A172 (cell line): ENCODE results near the gene OR51G1. TPM values are rescaled to one million over a fixed set of nuclear protein-coding genes. Genes with fewer than 3 reads are reported as not detected.
A peak's percentile ranks its signal among the peaks of the same experiment; 100 is the strongest.
"Not testable (repeated sequence)": the region's sequence is repeated elsewhere in the genome, so short reads cannot be mapped to it uniquely, and the experiment has no call there.

Source experiments
- DNase-seq: peaks from one replicate; pipeline ENCODE4 v3.0.0-alpha.2; 2015; ENCODE audit warnings: low spot score
- total RNA-seq: library from RNA; depleted of rRNA; stranded (reverse); fragments of >200 nt; shearing (Covaris generic); gene quantifications from 2 replicates; pipeline ENCODE4 v1.2.3, GENCODE V29; 2014; rRNA removed

The OR51G1 gene, protein sequence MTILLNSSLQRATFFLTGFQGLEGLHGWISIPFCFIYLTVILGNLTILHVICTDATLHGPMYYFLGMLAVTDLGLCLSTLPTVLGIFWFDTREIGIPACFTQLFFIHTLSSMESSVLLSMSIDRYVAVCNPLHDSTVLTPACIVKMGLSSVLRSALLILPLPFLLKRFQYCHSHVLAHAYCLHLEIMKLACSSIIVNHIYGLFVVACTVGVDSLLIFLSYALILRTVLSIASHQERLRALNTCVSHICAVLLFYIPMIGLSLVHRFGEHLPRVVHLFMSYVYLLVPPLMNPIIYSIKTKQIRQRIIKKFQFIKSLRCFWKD
- total RNA-seq = not detected in 2 replicates

DNA sequence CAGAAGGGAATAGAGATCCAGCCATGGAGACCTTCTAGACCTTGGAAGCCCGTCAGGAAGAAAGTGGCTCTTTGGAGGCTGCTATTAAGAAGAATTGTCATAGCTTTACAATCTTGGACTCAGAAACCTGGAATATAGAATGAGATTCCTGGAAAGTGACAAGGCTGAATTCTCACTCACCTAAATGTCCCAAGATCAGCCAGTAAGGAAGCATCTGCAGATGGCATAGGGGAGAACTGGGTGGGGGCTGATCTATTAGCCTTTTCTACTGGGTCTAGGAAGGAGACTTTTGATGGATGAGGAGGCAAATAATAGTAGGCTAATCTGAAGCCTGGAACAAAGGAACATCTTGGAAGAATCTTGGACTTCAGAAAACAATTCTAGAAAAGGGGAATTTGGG lies at the start of gene OR51G1:
Gene OR51G1 (minus strand): TSS at position 101 of the 400 bp plus-strand sequence. CDS start 0 bp downstream, at position 101.
- DNase-seq = no peak

DNA sequence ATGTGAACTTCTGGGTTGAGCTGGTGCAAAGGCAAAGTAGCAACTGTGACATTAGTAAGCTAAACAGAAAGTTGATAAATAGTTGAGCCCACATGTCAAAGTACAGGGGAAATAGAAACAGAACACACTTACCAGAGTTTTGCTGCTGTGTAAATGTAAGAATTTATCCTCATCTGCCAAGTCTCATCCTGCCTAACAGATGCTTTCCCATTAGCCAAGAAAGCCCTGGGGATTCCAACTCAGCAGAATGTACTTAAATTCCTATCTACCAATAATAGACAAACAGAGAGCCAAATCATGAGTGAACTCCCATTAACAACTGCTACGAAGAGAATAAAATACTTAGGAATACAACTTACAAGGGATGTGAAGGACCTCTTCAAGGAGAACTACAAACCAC lies 38.7 kb upstream of the OR51G1 start:
- DNase-seq = no peak

DNA sequence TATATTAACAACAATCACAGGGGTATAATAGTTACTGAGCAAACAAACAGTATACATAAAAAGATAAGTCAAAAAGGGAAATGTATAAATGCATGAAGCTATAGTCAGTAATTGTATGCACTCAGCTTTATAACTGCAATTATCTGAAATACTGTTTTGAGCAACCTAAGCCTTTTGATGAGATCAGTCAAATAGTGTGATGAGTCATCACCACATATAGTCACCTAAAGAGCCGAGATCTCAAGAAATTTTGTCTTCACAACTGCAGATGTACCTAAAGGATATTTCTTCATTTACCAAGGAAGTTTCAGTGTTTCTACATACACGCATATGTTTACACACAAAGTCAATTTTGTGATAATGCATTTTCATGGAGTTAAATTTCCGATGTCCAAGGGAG lies 36.7 kb upstream of the OR51G1 start:
- DNase-seq = no peak

DNA sequence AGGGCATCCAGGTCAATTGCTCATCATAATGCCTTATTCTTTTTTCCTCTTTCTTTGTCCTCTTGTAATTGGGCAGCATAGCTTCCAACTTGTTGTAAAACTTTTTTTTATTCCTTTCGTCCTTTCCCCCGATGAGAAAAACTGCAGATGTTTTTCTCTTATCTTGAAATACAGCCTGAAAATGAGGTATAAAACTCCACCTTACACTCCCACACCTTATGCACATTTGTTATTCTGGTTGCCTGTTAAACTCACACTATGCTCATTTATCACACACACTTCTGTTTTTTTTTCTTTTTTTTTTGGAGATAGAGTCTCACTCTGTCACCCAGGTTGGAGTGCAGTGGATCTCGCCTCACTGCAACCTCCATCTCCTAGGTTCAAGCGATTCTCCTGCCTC lies 33.3 kb upstream of the OR51G1 start:
- no peak for DNase-seq

DNA sequence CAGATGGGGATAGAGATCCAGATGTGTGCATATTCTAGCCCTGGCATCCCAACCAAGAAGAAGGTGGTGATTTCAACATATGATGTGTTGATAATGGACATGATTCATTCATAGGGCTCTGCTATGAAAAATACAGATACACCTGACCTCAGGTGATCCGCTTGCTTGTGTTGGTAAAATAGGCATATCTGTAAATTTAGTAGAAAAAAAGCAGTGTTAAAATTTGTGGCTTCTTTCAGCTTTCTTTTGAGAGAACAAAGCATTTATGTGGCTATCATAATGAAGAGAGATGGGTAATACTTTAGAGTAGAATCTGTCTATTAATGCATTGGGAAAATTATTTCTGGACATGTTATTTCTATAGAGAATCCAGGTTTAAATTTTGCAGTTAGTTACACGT lies 31.5 kb upstream of the OR51G1 start, which contains the start of gene OR51A2:
Gene OR51A2 (minus strand): TSS at position 101 of the 400 bp plus-strand sequence. CDS start 0 bp downstream, at position 101.
- not testable (repeated sequence) for DNase-seq

DNA sequence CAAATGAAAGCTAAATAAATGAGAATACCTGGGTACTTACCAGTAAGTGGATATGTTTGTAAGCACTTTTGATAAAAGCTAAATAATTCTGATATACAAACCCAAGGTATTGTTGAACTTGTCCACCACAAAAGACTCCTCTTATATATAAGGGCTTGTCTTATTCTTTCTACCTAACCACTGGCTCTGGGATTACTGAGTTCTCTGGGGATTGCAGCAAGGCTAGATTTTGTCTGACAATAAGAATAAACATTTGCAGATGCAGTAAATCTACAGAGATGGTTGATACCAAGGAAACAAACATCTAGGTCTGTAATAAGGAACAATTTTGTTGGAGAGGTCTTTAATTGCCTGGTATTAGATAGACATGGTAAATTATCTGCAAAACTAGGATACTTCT lies 23.4 kb upstream of the OR51G1 start, which contains the start of gene OR51A4:
Gene OR51A4 (minus strand): TSS at position 101 of the 400 bp plus-strand sequence. CDS start 505 bp downstream, outside the sequence.
- no peak for DNase-seq

DNA sequence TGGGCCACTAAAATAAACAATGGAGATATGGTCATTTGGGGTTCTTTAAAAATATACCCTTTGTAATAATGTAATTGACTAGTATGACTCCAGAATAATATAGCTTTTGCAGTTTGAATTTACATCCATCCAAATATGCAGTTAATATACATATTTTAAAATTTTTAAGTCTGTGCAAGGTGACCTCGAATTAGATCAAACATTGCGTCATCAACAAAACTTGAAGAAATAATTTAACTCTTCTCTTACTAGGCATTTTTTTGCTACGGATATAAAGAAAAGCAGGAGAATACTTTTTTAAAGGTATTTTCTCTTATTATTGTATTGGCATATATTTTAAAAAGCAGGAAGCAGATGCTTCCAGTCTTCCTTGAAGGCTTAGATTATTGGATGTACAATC lies 12.6 kb upstream of the OR51G1 start:
- DNase-seq = no peak

DNA sequence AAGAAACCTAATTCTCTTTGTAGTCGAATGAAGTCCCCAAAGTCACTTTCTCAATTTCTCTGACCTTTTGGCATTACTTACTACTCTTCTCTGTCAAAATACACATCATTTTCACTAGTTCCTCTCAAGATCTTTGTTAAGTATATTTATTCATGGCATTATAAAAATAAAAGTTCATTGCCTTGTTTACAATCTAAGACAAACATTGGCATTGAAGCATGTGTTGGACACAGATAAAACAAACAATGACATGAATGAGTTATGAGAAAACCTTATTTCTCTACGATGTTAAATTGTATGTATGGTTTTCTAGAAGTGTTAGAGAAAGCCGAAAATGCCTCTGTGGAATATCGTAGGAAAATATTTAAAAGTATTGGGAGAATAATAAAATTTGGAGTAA lies 8.6 kb upstream of the OR51G1 start:
- no peak for DNase-seq

DNA sequence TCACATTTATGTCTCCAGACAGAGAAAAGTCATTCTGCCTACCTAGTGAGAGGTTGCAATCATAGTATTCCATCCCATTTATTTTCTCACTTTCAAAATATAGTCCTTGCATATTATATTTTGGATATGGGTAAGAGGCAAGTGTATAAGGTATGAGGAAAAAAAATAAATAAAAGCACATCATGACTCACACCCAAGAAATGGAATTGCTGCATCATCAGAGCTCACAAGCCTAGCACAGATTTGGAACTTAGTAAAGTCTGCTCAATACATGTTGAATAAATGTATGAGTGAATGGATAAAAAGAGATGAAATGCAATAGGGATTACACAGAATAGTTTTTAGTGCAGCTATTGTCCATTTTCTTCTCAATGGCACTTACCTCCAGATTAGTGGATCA lies 2.5 kb upstream of the OR51G1 start:
- no peak for DNase-seq

DNA sequence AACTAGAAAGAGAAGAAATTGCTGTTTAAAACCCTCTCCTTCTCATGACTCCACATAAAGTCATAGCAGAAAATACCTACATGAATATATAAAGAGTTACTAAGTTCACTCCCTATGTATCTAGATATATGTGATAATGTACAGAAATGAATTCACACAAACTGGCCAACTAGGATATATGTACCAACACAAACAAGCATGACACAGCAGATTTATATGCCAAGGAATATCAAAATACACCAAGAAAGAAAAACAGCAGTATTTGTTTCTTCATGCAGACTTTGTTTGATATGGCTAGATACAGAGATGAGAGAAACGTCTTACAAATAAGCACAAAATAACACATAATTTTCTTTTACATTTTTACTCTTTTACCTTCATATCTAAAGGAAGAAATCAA lies 1.8 kb downstream of the OR51G1 start:
- DNase-seq = no peak

DNA sequence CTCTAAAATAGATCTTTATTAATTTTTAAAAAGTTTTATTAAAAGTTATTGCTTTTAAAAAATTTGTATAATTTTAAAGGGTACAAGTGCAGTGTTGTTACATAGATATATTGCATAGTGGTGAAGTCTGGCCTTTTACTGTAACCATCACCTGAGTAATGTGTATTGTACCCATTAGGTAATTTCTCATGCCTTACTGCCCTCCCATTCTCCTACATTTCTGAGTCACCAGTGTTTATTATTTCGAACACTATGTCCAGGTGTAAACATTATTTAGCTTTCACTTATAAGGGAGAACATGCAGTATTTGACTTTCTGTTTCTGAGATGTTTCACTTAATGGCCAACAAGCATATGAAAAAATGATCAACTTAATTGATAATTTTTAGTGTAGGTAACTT lies 2.3 kb downstream of the OR51G1 start:
- no peak for DNase-seq

DNA sequence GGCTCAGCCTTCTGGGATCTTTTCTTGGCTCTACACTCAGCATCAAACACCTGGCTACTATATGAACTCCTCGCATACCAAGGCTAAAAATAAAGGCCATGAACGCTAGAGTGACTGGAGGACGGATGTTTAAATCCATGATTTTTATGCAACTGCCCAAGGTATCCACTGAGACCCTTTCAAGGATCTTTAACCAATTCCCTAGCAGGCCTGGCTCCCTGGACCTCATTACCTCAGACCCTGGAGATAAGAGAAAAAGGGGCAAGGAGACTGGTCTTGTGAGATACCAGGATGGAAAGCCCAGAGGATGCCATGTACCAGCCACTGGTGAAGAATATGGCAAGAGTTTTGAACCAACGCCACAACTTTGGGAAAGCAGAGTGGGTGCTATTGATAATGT lies 4.9 kb downstream of the OR51G1 start, which contains the start of gene OR51G2:
Gene OR51G2 (minus strand): TSS at position 101 of the 400 bp plus-strand sequence. CDS start 3,687 bp downstream, outside the sequence.
- DNase-seq = no peak

DNA sequence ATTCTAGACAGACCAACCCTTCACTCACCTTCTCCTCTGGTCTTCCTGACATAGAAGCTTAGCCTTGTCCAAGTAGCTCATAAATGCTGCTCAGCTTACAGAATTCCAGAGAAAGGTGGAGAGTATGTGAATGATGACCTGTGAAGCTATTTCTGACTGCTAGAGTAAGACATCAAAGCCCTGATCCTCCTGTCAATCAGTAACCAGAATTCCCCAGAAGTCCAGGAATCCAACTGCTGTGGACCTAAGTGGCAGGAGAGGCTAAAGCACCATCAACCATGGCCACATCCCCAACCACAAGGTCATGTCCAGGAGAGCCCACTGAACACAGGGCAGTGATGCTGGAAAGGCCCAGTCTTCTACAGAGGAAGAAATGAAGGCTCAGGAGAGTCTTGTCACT lies 7.6 kb downstream of the OR51G1 start:
- no peak for DNase-seq

DNA sequence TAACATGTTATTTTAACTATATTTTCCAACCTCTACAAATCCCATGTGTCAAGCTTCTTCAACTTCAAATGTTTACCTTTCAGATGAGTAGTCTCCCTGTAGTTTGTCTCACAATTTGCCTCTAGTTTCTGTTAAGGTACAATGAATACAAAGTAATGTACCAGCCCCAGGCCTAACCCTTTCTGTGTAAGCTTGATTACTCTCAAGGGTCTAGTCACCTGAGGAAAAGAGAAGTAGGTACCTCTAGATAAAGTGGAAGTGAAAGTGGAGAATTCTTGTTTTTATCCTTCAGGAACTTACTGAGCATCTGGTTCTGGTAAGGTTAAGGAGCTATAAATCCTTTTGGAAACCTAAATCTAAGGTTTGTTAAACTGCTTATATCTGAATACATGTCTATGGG lies 20.7 kb downstream of the OR51G1 start, which contains the start of gene OR51A7:
Gene OR51A7 (plus strand): TSS at position 300 of the 400 bp plus-strand sequence. CDS start 3,587 bp downstream, outside the sequence.
- DNase-seq = no peak

DNA sequence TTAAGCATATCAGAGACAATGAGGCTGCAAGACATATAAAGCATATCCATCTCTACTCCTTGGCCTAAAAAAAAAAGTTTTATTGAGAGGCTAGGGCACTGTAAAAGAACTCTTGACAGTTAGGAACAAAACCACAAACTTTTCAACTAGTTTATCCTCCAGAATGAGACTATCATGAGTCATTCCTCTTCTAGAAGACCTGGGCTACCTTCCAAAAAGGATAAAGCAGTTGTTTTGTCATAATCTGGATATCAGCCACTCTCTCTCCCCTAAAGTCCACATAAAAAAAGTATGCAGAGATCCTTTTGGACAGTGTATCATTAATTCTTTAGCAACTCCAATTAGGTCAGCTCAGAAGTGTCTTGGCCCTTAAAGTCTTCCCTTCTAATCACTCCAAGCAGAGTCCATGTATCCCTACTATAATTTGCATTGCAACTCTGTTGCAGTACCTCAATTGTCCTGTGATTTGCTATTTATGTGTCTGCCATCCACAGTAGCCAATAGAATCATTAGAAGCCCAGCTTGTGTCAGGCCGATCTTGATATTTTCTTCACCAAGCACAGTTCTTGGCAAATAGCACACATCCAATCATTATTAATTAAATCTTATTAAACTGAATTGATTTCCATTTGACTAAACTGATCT lies 32.0 kb downstream of the OR51G1 start:
- DNase-seq = peak; percentile 73

DNA sequence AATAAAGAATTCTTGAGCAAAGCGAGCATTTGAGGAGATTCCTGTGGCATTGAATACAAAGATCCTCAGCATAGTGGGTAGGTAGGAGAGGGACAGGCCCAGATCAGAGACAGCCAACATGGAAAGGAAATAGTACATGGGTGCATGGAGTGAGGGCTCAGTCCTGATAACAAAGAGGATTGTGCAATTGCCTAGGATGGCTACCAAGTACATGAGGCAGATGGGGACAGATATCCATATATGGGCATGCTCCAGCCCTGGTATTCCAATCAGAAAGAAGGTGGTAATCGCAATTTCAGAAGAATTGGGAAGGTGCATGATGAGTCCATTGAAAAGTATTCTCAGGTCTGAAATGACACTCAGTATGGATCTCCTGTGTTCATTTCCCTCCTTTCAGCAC lies 33.9 kb downstream of the OR51G1 start:
- no peak for DNase-seq

DNA sequence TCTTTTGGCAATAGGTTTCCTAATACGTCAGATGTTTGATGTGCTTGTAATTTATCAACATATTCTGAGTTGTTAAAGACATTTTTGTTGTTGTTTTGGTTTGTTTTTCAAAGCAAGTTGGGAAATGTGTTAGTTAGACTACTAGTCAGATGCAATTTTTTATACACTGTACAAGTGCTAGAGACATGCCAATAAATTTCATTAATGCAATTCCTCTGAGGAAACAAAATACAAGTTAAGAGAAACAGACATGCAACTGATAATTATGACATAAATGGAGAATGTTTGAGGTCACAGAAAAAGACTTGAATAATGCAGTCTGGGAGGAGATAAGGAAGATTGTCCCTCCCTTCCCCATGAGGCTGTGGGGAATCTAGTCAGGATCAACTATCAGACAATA lies 36.5 kb downstream of the OR51G1 start:
- no peak for DNase-seq

DNA sequence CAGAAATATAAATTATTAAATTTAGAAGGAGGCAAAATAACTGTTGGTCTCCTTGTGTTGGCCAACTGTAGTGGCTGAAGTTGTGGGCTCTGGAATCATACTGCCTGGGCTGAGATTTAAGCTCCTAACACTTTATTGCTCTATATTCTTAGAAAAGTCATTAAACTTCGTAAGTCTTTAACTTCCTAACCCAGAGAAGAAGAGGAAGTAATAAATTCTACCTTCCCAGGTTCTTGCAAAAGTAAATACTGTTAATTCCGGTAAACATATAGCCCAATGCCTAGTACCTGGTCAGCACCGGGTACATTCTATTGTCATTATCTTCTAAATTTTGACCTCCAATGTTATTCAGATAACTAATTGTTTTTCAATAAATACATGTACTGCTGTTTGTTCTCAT lies 38.0 kb downstream of the OR51G1 start:
- DNase-seq = no peak

DNA sequence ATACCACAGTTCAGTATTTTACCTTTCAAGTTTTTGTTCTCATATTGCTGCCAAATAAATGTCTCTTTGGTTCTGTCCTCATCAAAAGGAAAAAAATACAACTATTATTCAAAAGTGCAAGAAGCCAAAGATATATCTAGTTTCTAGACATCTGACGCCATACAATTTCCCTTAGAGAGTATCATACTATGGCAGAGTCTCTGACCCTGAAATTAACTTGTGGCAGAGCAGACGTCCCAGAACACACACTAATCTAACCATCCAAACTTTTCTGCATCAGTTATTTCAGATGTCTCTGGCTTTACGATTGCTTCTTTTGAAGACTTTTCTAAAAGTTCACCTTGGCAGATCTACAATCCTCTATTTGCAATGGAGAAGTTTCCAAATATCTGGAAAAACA lies 39.8 kb downstream of the OR51G1 start:
- DNase-seq = no peak

DNA sequence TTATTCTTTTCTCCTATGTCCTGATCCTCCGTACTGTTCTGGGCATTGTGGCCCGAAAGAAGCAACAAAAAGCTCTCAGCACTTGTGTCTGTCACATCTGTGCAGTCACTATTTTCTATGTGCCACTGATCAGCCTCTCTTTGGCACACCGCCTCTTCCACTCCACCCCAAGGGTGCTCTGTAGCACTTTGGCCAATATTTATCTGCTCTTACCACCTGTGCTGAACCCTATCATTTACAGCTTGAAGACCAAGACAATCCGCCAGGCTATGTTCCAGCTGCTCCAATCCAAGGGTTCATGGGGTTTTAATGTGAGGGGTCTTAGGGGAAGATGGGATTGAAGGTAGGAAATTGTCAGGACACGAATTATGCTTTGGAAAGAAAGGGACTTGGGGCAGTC lies 41.6 kb downstream of the OR51G1 start:
- no peak for DNase-seq

DNA sequence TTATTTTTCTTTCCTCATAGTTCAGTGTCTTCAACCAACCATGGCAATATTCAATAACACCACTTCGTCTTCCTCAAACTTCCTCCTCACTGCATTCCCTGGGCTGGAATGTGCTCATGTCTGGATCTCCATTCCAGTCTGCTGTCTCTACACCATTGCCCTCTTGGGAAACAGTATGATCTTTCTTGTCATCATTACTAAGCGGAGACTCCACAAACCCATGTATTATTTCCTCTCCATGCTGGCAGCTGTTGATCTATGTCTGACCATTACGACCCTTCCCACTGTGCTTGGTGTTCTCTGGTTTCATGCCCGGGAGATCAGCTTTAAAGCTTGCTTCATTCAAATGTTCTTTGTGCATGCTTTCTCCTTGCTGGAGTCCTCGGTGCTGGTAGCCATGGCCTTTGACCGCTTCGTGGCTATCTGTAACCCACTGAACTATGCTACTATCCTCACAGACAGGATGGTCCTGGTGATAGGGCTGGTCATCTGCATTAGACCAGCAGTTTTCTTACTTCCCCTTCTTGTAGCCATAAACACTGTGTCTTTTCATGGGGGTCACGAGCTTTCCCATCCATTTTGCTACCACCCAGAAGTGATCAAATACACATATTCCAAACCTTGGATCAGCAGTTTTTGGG lies 42.2 kb downstream of the OR51G1 start, which contains the start of gene OR51T1:
Gene OR51T1 (plus strand): TSS at position 41 of the 641 bp plus-strand sequence. CDS start 0 bp downstream, at position 41.
- DNase-seq = no peak

DNA sequence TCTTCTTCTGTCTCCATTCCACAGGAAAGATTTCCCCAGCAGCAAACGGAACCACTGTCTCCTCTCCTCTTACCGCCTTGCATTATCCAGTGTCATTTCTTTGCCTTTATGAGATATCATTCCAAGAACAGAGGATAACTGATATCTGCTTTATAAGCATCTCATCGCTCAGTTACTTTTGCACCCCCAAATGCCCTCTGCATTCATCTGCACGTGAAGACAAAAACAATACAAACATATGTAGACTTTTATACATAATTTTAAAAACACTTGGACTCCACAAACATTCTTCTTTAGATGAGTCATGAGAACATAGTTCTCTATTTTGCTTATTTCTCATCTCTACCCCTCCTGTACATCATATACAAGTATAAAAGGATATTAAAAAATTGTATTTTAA lies 43.0 kb downstream of the OR51G1 start:
- DNase-seq = no peak
